ENCODE measurements around the gene MSL1. TPM values are rescaled to one million over a fixed set of nuclear protein-coding genes. Genes with fewer than 3 reads are reported as not detected.

Gene MSL1
- total and polyA plus RNA-seq, 2 of the 13 experiments (the other 11 are each of a cell fraction or from before 2014, with no cell fraction given): 63.8 to 88.5 TPM

- in situ Hi-C loops (cut with HindIII; ENCODE audit: extremely low pct_ligation_motif_present, low pct_unique_long_range_greater_than_20kb): no loop called here
- Histone ChIP-seq H3K36me3 (replicated peaks in 1 of 2; ENCODE audit: control insufficient read depth in 1 of 2, insufficient read depth in 2 of 2, low read length in 2 of 2) (peaks cover 13 to 14% of the 10 kb centered on the region in 2 experiments; a peak in 4 of 5 replicates), H3K27ac (ENCODE audit: extremely low read length, insufficient read depth, low read length) (no peak overlapping the region), H3K27me3 (ENCODE audit: control insufficient read depth in 1 of 2, insufficient read depth in 2 of 2, low read length in 2 of 2) (no peaks in the 10 kb centered on the region), H4K20me1 (ENCODE audit: insufficient read depth, low read length) (no peaks in the 10 kb centered on the region), H2AFZ (ENCODE audit: low read length) (no peak overlapping the region), H3K4me3 (replicated peaks in 1 of 3; ENCODE audit: insufficient read depth in 1 of 3, low read depth in 2 of 3, low read length in 3 of 3) (no peak overlapping the region), H3K4me1 (ENCODE audit: insufficient read depth, low read length) (peaks cover 21% of the 10 kb centered on the region), H3K9ac (ENCODE audit: insufficient read depth, low read depth, low read length) (no peak overlapping the region), H3K79me2 (ENCODE audit: insufficient read depth, low read length) (no peaks in the 10 kb centered on the region), H3K4me2 (ENCODE audit: low read depth, low read length) (no peak overlapping the region), H3K9me3 (ENCODE audit: low read length) (no peaks in the 10 kb centered on the region)
- no TSS peak for BruUV-seq (replicated peaks)
- POLR2A ChIA-PET: no interaction called here
- ATAC-seq: peak; percentile 16
- intact Hi-C loops (cut with micrococcal nuclease; ENCODE audit: unreplicated experiment): no loop called here
- DNase-seq (ENCODE audit: low spot score): no peak
- FAIRE-seq: no peak
- CTCF ChIA-PET (ENCODE audit: low intra/inter-chr PET ratio, low total read pairs): no interaction called here
- 53% methylated on average over 5 of the region's 5 CpGs for WGBS (ENCODE audit: low lambda C conversion rate)
- no peak for TF ChIP-seq ZNF234 (CRISPR knock-in tag; conservative IDR thresholded peaks at IDR 0.05)
- no peak for TF ChIP-seq ONECUT2 (CRISPR knock-in tag; IDR thresholded peaks at IDR 0.05)
- peak; percentile 19; the same call in 1 of the 2 replicates for TF ChIP-seq ZNF687 (CRISPR knock-in tag; IDR thresholded peaks at IDR 0.05)
- no peak for TF ChIP-seq ZNF772 (CRISPR knock-in tag; IDR thresholded peaks at IDR 0.05)
- TF ChIP-seq SRSF1 (optimal IDR thresholded peaks at IDR 0.05; ENCODE audit: low read depth, low read length): no peak
- TF ChIP-seq MYC (CRISPR knock-in tag; IDR thresholded peaks at IDR 0.05; ENCODE audit: borderline replicate concordance): no peak
- TF ChIP-seq CENPX (CRISPR knock-in tag; IDR thresholded peaks at IDR 0.05): no peak
- no peak for TF ChIP-seq ZNF543 (CRISPR knock-in tag; IDR thresholded peaks at IDR 0.05)
- no peak for TF ChIP-seq ZNF609 (CRISPR knock-in tag; IDR thresholded peaks at IDR 0.05; ENCODE audit: borderline replicate concordance)
- TF ChIP-seq, protein P1, sequence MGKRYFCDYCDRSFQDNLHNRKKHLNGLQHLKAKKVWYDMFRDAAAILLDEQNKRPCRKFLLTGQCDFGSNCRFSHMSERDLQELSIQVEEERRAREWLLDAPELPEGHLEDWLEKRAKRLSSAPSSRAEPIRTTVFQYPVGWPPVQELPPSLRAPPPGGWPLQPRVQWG (CRISPR knock-in tag; IDR thresholded peaks at IDR 0.05; ENCODE audit: borderline replicate concordance, low read depth): no peak
- TF ChIP-seq, protein P2, sequence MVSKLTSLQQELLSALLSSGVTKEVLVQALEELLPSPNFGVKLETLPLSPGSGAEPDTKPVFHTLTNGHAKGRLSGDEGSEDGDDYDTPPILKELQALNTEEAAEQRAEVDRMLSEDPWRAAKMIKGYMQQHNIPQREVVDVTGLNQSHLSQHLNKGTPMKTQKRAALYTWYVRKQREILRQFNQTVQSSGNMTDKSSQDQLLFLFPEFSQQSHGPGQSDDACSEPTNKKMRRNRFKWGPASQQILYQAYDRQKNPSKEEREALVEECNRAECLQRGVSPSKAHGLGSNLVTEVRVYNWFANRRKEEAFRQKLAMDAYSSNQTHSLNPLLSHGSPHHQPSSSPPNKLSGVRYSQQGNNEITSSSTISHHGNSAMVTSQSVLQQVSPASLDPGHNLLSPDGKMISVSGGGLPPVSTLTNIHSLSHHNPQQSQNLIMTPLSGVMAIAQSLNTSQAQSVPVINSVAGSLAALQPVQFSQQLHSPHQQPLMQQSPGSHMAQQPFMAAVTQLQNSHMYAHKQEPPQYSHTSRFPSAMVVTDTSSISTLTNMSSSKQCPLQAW (CRISPR knock-in tag; IDR thresholded peaks at IDR 0.05): no peak
- TF ChIP-seq NR2F1 (CRISPR knock-in tag; IDR thresholded peaks at IDR 0.05): no peak
- TF ChIP-seq MXD3 (CRISPR knock-in tag; IDR thresholded peaks at IDR 0.05): no peak
These were observed 58.9 kb downstream of the MSL1 start for GRCh38 chr17:40180694-40181093.
